Body of pancreas (tissue), 4 donors: ENCODE data around the gene MED8.

Source experiments
- CTCF ChIP-seq, 7 experiments: fragments of 450-650 bp in 4 of 7; fragments of 200-600 bp in 3 of 7; sonication (generic) in 3 of 7; IDR thresholded peaks; one replicate each; pipeline ENCODE4 v1.5.1; 2016 to 2019; ENCODE audit warnings: antibody characterized with exemption in 7 of 7
- POLR2A ChIP-seq, 3 donors: fragments of 450-650 bp; IDR thresholded peaks; one replicate each; pipeline ENCODE4 v1.6.1; 2016; ENCODE audit warnings: antibody characterized with exemption in 3 of 3, mild to moderate bottlenecking in 2 of 3

- TF ChIP-seq CTCF (IDR thresholded peaks at IDR 0.05) (peak; percentile 42 to 73 (median 66)), POLR2A (IDR thresholded peaks at IDR 0.05) (no peak)
These were observed 25.1 kb upstream of the MED8 start for GRCh38 chr1:43414634-43415223.
